ENCODE data around the gene NMNAT2.
"Not testable (repeated sequence)": the region's sequence is repeated elsewhere in the genome, so short reads cannot be mapped to it uniquely, and the experiment has no call there.

NMNAT2 gene

GRCh38 chr1:183431840-183432547 is 13.8 kb upstream of the NMNAT2 start:
- H3K27me3 ChIP-seq, result no peaks in the 10 kb centered on the region
- DNase-seq, result no peak
- H3K4me3 ChIP-seq (ENCODE audit: low read depth, low read length), result no peak overlapping the region
- TF ChIP-seq CTCF (IDR thresholded peaks at IDR 0.05; ENCODE audit: low read depth, low read length), result no peak
- no peaks in the 10 kb centered on the region for H3K4me1 ChIP-seq
- H3K36me3 ChIP-seq, result no peaks in the 10 kb centered on the region
- H3K9me3 ChIP-seq, result no peaks in the 10 kb centered on the region

DNA sequence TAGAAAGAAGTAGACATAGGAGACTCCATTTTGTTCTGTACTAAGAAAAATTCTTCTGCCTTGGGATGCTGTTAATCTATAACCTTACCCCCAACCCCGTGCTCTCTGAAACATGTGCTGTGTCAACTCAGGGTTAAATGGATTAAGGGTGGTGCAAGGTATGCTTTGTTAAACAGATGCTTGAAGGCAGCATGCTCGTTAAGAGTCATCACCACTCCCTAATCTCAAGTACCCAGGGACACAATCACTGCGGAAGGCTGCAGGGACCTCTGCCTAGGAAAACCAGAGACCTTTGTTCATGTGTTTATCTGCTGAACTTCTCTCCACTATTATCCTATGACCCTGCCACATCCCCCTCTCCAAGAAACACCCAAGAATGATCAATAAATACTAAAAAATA is 9.4 kb upstream of the NMNAT2 start:
- not testable (repeated sequence) for DNase-seq, H3K4me1 ChIP-seq

DNA sequence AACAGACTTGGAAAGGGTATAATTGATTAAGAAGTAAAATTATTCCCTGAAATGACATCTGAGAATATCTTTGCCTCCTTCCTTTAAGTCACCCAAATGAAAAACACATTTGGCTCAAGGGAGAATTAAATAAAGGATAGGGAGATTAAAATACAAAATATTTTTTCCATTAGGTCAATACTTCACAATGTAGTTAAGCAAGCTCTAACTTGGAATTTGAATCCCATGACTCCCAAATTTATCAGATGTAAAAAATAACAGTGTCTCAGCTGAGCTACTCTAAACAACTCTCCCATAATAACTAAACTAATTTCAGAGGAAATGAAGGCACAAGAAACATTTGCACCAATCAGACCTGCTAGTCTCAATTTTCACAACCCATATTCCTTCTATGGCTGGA is 6.5 kb upstream of the NMNAT2 start:
- Histone ChIP-seq H3K4me1 (no peaks in the 10 kb centered on the region), H3K27me3 (no peaks in the 10 kb centered on the region), H3K4me3 (ENCODE audit: low read depth, low read length) (no peak overlapping the region), H3K36me3 (no peaks in the 10 kb centered on the region), H3K9me3 (no peaks in the 10 kb centered on the region)
- no peak for DNase-seq
- no peak for TF ChIP-seq CTCF (IDR thresholded peaks at IDR 0.05; ENCODE audit: low read depth, low read length)

More for the DNA sequence above, 9.4 kb upstream of the NMNAT2 start:
- H3K9me3 ChIP-seq; H3K36me3 ChIP-seq; H3K27me3 ChIP-seq; H3K4me3 ChIP-seq (ENCODE audit: low read depth, low read length): not testable (repeated sequence)

DNA sequence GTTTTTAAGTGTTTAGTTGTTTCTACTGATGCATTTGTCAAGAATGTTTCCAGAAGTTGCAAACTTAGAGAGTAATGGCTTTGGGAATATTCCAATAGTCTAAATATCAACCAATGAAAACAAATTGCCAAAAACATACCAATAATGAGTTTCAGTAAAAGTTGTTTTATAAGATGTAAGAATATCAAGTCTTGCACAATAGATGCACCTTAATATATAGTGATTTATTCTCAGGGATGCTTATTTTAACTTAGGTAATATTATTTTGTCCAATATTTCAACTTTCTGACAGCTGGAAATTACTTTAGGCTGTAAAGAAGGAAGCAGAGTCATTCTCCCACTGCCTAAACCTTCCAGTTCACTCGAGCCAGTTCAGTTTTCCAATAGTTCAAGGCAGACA is 5.4 kb upstream of the NMNAT2 start:
- H3K27me3 ChIP-seq, result no peaks in the 10 kb centered on the region
- TF ChIP-seq CTCF (IDR thresholded peaks at IDR 0.05; ENCODE audit: low read depth, low read length), result no peak
- H3K36me3 ChIP-seq, result no peaks in the 10 kb centered on the region
- H3K4me3 ChIP-seq (ENCODE audit: low read depth, low read length), result no peak overlapping the region
- DNase-seq, result no peak
- H3K4me1 ChIP-seq, result no peaks in the 10 kb centered on the region
- H3K9me3 ChIP-seq, result no peaks in the 10 kb centered on the region

- no peak for DNase-seq
- Histone ChIP-seq H3K4me3 (ENCODE audit: low read depth, low read length) (no peak overlapping the region), H3K27me3 (no peaks in the 10 kb centered on the region), H3K4me1 (no peaks in the 10 kb centered on the region), H3K36me3 (no peaks in the 10 kb centered on the region), H3K9me3 (no peaks in the 10 kb centered on the region)
- no peak for TF ChIP-seq CTCF (IDR thresholded peaks at IDR 0.05; ENCODE audit: low read depth, low read length)
Observed at GRCh38 chr1:183419399-183419798, 1.2 kb upstream of the NMNAT2 start.

DNA sequence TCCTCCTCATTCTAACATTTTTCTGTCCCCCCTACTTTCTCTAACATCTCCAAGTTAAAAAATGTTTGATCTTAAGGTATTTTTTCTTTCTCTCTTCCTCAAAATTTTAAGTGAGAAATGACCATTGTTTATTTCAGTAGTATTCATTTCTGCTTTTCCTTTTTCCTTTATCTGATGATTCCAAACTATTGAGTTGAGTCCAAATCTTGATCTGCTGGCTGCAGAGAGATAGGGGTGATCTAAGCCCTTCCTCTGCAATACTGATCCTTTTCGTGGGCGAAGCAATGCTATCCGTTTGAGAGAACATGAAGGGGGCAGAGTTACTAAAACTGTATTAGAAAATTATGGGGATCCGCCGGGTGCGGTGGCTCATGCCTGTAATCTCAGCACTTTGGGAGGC is 516 bp upstream of the NMNAT2 start:
- H3K36me3 ChIP-seq, result no peaks in the 10 kb centered on the region
- H3K4me1 ChIP-seq, result no peaks in the 10 kb centered on the region
- no peak for TF ChIP-seq CTCF (IDR thresholded peaks at IDR 0.05; ENCODE audit: low read depth, low read length)
- no peaks in the 10 kb centered on the region for H3K27me3 ChIP-seq
- H3K4me3 ChIP-seq (ENCODE audit: low read depth, low read length), result peak overlapping the region; percentile 95
- DNase-seq, result no peak
- H3K9me3 ChIP-seq, result no peaks in the 10 kb centered on the region
